DOHH2 (cell line): ENCODE data around the gene DFFA.

Experiments used
- EZH2phosphoT487 ChIP-seq: fragments of 200-600 bp; sonication (generic); IDR thresholded peaks from 2 replicates; pipeline ENCODE4 v1.6.1; 2017; ENCODE audit warnings: borderline replicate concordance, mild to moderate bottlenecking, antibody characterized with exemption, low read length, moderate library complexity, mixed read lengths
- TF ChIP-seq, protein P1 (sequence below): fragments of 200-600 bp; sonication (generic); IDR thresholded peaks from one replicate; pipeline ENCODE4 v1.5.1; 2014; ENCODE audit warnings: antibody characterized with exemption, mild to moderate bottlenecking, low read depth, low read length; ENCODE audit not compliant: poor library complexity, severe bottlenecking

DNA sequence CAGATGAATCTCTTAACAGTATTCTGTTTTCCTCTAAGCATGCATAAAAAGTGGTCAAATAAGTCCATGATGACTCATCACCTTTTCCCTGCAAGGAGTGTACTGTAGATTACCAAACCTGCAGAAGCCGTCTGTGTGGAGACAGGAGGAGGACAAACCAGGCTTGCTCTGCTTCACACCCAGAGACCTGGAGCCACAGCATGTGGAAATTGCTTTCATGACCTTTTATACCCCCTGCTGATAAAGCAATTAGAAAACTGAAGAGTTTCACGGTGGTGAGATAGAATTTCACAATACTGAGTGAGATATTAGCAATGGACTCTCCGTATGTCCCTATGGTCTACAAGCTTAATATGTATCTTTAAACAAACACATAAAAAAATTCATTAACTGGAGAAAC lies 13.1 kb downstream of the DFFA start:
- TF ChIP-seq, protein P1, sequence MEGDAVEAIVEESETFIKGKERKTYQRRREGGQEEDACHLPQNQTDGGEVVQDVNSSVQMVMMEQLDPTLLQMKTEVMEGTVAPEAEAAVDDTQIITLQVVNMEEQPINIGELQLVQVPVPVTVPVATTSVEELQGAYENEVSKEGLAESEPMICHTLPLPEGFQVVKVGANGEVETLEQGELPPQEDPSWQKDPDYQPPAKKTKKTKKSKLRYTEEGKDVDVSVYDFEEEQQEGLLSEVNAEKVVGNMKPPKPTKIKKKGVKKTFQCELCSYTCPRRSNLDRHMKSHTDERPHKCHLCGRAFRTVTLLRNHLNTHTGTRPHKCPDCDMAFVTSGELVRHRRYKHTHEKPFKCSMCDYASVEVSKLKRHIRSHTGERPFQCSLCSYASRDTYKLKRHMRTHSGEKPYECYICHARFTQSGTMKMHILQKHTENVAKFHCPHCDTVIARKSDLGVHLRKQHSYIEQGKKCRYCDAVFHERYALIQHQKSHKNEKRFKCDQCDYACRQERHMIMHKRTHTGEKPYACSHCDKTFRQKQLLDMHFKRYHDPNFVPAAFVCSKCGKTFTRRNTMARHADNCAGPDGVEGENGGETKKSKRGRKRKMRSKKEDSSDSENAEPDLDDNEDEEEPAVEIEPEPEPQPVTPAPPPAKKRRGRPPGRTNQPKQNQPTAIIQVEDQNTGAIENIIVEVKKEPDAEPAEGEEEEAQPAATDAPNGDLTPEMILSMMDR: no peak
- no peak for TF ChIP-seq EZH2phosphoT487
